Activated T-helper 1 cell treated with anti-CD3 and anti-CD28 coated beads, Interleukin-12 subunit alpha, Interleukin-12 subunit beta, Interleukin-2, Interleukin-4 antibody, amounts not matched to agents 30 ng/mL and 10 ng/mL and 1 ng/mL, durations not matched to agents 14 hours and 24 hours and 36 hours (primary cell): ENCODE results near the gene ME1. TPM values are rescaled to one million over a fixed set of nuclear protein-coding genes. Genes with fewer than 3 reads are reported as not detected.
"Not testable (repeated sequence)": the region's sequence is repeated elsewhere in the genome, so short reads cannot be mapped to it uniquely, and the experiment has no call there.

Experiments
- DNase-seq: peaks from one replicate; pipeline ENCODE4 v3.0.0; 2021; ENCODE audit warnings: low spot score
- H3K27ac Mint-ChIP-seq: one replicate; pipeline ENCODE4 v1.8.0; 2021; ENCODE audit warnings: mild to moderate bottlenecking, mixed read lengths
- H3K27me3 Mint-ChIP-seq: one replicate; pipeline ENCODE4 v1.8.0; 2022; ENCODE audit warnings: mild to moderate bottlenecking, moderate library complexity, mixed read lengths; ENCODE audit not compliant: insufficient read depth
- H3K36me3 Mint-ChIP-seq: one replicate; pipeline ENCODE4 v1.8.0; 2021; ENCODE audit warnings: low read depth, mixed read lengths
- H3K4me1 Mint-ChIP-seq: one replicate; pipeline ENCODE4 v1.8.0; 2021; ENCODE audit warnings: low read depth, mixed read lengths
- H3K4me3 Mint-ChIP-seq: one replicate; pipeline ENCODE4 v1.8.0; 2021; ENCODE audit warnings: mild to moderate bottlenecking, moderate library complexity, mixed read lengths
- H3K9me3 Mint-ChIP-seq: one replicate; pipeline ENCODE4 v1.8.0; 2021; ENCODE audit warnings: mixed read lengths
- intact Hi-C: fragments of 100-400 bp; cut with micrococcal nuclease; formaldehyde crosslinking; loops from one replicate; pipeline ENCODE4 v1.15.1; 2024
- total RNA-seq: library from RNA; stranded (reverse); gene quantifications from 2 replicates; pipeline ENCODE4 v1.2.3, GENCODE V29; 2022

Gene ME1
- total RNA-seq, 1 donor from 2014 or later: not detected

- intact Hi-C loops: no loop called here
- Mint-ChIP-seq H3K4me3 (no peak overlapping the region), H3K27me3 (no peaks in the 10 kb centered on the region), H3K9me3 (no peaks in the 10 kb centered on the region), H3K27ac (no peak overlapping the region), H3K36me3 (no peaks in the 10 kb centered on the region), H3K4me1 (no peaks in the 10 kb centered on the region)
- no peak for DNase-seq
Measured at GRCh38 chr6:83368577-83368976, 62.3 kb downstream of the ME1 start.

- Mint-ChIP-seq H3K4me3 (no peak overlapping the region), H3K9me3 (no peaks in the 10 kb centered on the region), H3K27ac (no peak overlapping the region), H3K36me3 (no peaks in the 10 kb centered on the region), H3K4me1 (no peaks in the 10 kb centered on the region), H3K27me3 (no peaks in the 10 kb centered on the region)
- intact Hi-C loops: no loop called here
- no peak for DNase-seq
Measured at GRCh38 chr6:83367104-83367503, 63.7 kb downstream of the ME1 start.

- Mint-ChIP-seq H3K27ac (no peak overlapping the region), H3K9me3 (no peaks in the 10 kb centered on the region), H3K27me3 (no peaks in the 10 kb centered on the region), H3K36me3 (no peaks in the 10 kb centered on the region), H3K4me1 (no peaks in the 10 kb centered on the region), H3K4me3 (no peak overlapping the region)
- no peak for DNase-seq
- intact Hi-C loops: no loop called here
Measured at GRCh38 chr6:83365931-83366330, 64.9 kb downstream of the ME1 start.

- H3K36me3 Mint-ChIP-seq, H3K27me3 Mint-ChIP-seq, H3K27ac Mint-ChIP-seq, intact Hi-C loops, DNase-seq, H3K4me3 Mint-ChIP-seq, H3K9me3 Mint-ChIP-seq, H3K4me1 Mint-ChIP-seq: not testable (repeated sequence)
Measured at GRCh38 chr6:83362349-83362748, 68.5 kb downstream of the ME1 start.

GRCh38 chr6:83359638-83360037 is 71.2 kb downstream of the ME1 start:
- no peak overlapping the region for H3K27ac Mint-ChIP-seq
- H3K4me3 Mint-ChIP-seq: no peak overlapping the region
- no peaks in the 10 kb centered on the region for H3K9me3 Mint-ChIP-seq
- no peak for DNase-seq
- H3K36me3 Mint-ChIP-seq: no peaks in the 10 kb centered on the region
- intact Hi-C loops: no loop called here
- H3K27me3 Mint-ChIP-seq: no peaks in the 10 kb centered on the region
- no peaks in the 10 kb centered on the region for H3K4me1 Mint-ChIP-seq

GRCh38 chr6:83354747-83355146 is 76.1 kb downstream of the ME1 start:
- H3K27me3 Mint-ChIP-seq: no peaks in the 10 kb centered on the region
- no peaks in the 10 kb centered on the region for H3K9me3 Mint-ChIP-seq
- intact Hi-C loops: no loop called here
- no peak overlapping the region for H3K4me3 Mint-ChIP-seq
- DNase-seq: no peak
- H3K4me1 Mint-ChIP-seq: no peaks in the 10 kb centered on the region
- no peak overlapping the region for H3K27ac Mint-ChIP-seq
- H3K36me3 Mint-ChIP-seq: no peaks in the 10 kb centered on the region

GRCh38 chr6:83352424-83353061 is 78.3 kb downstream of the ME1 start:
- H3K27me3 Mint-ChIP-seq: no peaks in the 10 kb centered on the region
- no peaks in the 10 kb centered on the region for H3K36me3 Mint-ChIP-seq
- H3K4me3 Mint-ChIP-seq: no peak overlapping the region
- H3K9me3 Mint-ChIP-seq: no peaks in the 10 kb centered on the region
- no peak overlapping the region for H3K27ac Mint-ChIP-seq
- no peaks in the 10 kb centered on the region for H3K4me1 Mint-ChIP-seq
- intact Hi-C loops: no loop called here
- DNase-seq: no peak

- intact Hi-C loops: no loop called here
- H3K9me3 Mint-ChIP-seq: no peaks in the 10 kb centered on the region
- no peak overlapping the region for H3K27ac Mint-ChIP-seq
- no peaks in the 10 kb centered on the region for H3K36me3 Mint-ChIP-seq
- no peaks in the 10 kb centered on the region for H3K27me3 Mint-ChIP-seq
- no peak for DNase-seq
- no peak overlapping the region for H3K4me3 Mint-ChIP-seq
- no peaks in the 10 kb centered on the region for H3K4me1 Mint-ChIP-seq
Measured at GRCh38 chr6:83343121-83343520, 87.7 kb downstream of the ME1 start.

- H3K4me1 Mint-ChIP-seq: no peaks in the 10 kb centered on the region
- H3K4me3 Mint-ChIP-seq: no peak overlapping the region
Measured at GRCh38 chr6:83341765-83342164, 89.1 kb downstream of the ME1 start.

GRCh38 chr6:83333916-83334315 is 96.9 kb downstream of the ME1 start:
- H3K4me1 Mint-ChIP-seq, H3K36me3 Mint-ChIP-seq, H3K27ac Mint-ChIP-seq, H3K27me3 Mint-ChIP-seq, H3K9me3 Mint-ChIP-seq, intact Hi-C loops, H3K4me3 Mint-ChIP-seq, DNase-seq: not testable (repeated sequence)

More at GRCh38 chr6:83341765-83342164, 89.1 kb downstream of the ME1 start:
- intact Hi-C loops: no loop called here
- Mint-ChIP-seq H3K36me3 (no peaks in the 10 kb centered on the region), H3K27ac (no peak overlapping the region), H3K9me3 (no peaks in the 10 kb centered on the region), H3K27me3 (no peaks in the 10 kb centered on the region)
- no peak for DNase-seq

- H3K27ac Mint-ChIP-seq: no peak overlapping the region
- no peak overlapping the region for H3K4me3 Mint-ChIP-seq
- H3K9me3 Mint-ChIP-seq: no peaks in the 10 kb centered on the region
- no peaks in the 10 kb centered on the region for H3K27me3 Mint-ChIP-seq
- intact Hi-C loops: no loop called here
- no peaks in the 10 kb centered on the region for H3K36me3 Mint-ChIP-seq
- no peaks in the 10 kb centered on the region for H3K4me1 Mint-ChIP-seq
- DNase-seq: no peak
Measured at GRCh38 chr6:83333500-83333899, 97.4 kb downstream of the ME1 start.

- DNase-seq: no peak
- intact Hi-C loops: no loop called here
- H3K27ac Mint-ChIP-seq: no peak overlapping the region
- H3K9me3 Mint-ChIP-seq: no peaks in the 10 kb centered on the region
- no peaks in the 10 kb centered on the region for H3K4me1 Mint-ChIP-seq
- H3K4me3 Mint-ChIP-seq: no peak overlapping the region
- H3K36me3 Mint-ChIP-seq: no peaks in the 10 kb centered on the region
- H3K27me3 Mint-ChIP-seq: peaks cover 4% of the 10 kb centered on the region
Measured at GRCh38 chr6:83314693-83315092, 116.2 kb downstream of the ME1 start.

- H3K9me3 Mint-ChIP-seq: no peaks in the 10 kb centered on the region
- H3K4me1 Mint-ChIP-seq: no peaks in the 10 kb centered on the region
- intact Hi-C loops: no loop called here
Measured at GRCh38 chr6:83313882-83314281, 117.0 kb downstream of the ME1 start.

GRCh38 chr6:83311231-83311630 is 119.6 kb downstream of the ME1 start:
- Mint-ChIP-seq H3K36me3 (no peaks in the 10 kb centered on the region), H3K4me3 (no peak overlapping the region), H3K27me3 (peaks cover 4% of the 10 kb centered on the region), H3K9me3 (no peaks in the 10 kb centered on the region), H3K4me1 (no peaks in the 10 kb centered on the region), H3K27ac (no peak overlapping the region)
- no peak for DNase-seq
- intact Hi-C loops: no loop called here

More at GRCh38 chr6:83313882-83314281, 117.0 kb downstream of the ME1 start:
- Mint-ChIP-seq H3K27ac (no peak overlapping the region), H3K4me3 (no peak overlapping the region), H3K27me3 (peaks cover 4% of the 10 kb centered on the region), H3K36me3 (no peaks in the 10 kb centered on the region)
- no peak for DNase-seq
